ENCODE measurements around the gene GLRA3.

DNA sequence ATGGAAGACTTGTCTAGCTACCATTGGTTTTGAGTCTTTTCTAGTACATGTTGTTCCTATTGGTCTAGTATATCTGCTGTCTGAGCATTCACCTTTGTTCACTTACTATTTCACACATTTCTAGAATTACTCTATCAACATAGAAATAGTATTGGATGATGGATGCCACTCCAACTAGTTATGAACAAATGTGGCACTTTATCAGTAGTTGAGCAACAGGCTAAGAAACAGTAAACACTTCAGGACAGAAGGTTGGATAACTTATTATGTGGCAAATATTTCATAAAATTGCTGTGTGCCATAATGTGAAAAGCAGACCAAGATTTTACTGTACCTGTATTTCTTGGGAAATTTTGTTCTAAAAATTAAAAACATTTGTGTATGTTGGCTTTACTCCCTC lies 42.4 kb upstream of the GLRA3 start:
- no peak for TF ChIP-seq POLR2A (IDR thresholded peaks at IDR 0.05; ENCODE audit: low read length)
- no peak for TF ChIP-seq GATA1 (IDR thresholded peaks at IDR 0.05; ENCODE audit: low read depth, low read length)

All from erythroblast (primary cell).